Measurements from ENCODE around the gene MARS1.

DNA sequence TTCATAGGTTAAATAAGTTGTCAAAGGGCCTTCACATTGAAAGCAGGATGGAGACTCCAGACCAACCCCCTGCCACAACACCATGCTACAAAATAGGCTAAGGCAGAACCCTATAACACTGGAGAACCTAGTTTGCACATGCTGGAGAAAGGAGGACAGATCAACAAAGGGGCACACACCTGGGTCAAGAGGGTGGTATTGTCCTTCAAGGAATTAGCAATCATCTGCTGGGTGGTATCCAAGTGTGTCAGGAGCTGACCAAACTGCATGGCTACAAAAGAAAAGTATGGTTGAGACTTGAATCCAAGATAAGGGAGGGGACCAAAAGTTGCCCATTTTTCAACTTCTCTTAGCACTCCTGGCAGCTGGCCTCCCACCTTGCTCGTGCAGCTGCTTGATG lies 44.0 kb downstream of the MARS1 start:
- TF ChIP-seq, protein P1, sequence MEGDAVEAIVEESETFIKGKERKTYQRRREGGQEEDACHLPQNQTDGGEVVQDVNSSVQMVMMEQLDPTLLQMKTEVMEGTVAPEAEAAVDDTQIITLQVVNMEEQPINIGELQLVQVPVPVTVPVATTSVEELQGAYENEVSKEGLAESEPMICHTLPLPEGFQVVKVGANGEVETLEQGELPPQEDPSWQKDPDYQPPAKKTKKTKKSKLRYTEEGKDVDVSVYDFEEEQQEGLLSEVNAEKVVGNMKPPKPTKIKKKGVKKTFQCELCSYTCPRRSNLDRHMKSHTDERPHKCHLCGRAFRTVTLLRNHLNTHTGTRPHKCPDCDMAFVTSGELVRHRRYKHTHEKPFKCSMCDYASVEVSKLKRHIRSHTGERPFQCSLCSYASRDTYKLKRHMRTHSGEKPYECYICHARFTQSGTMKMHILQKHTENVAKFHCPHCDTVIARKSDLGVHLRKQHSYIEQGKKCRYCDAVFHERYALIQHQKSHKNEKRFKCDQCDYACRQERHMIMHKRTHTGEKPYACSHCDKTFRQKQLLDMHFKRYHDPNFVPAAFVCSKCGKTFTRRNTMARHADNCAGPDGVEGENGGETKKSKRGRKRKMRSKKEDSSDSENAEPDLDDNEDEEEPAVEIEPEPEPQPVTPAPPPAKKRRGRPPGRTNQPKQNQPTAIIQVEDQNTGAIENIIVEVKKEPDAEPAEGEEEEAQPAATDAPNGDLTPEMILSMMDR (IDR thresholded peaks at IDR 0.05), result no peak
- no peak for TF ChIP-seq POLR2A (IDR thresholded peaks at IDR 0.05)

Data from vagina (tissue), 2 donors.